ENCODE data around the gene SLC17A8.

- TF ChIP-seq CTCF (IDR thresholded peaks at IDR 0.05), result no peak
- TF ChIP-seq POLR2A (IDR thresholded peaks at IDR 0.05), result no peak
Measured at GRCh38 chr12:100364324-100364723, 7.5 kb downstream of the SLC17A8 start.

All from testis (tissue), 2 donors.